Heart left ventricle (tissue), 16 donors: ENCODE results near the gene CFB. TPM values are rescaled to one million over a fixed set of nuclear protein-coding genes. Genes with fewer than 3 reads are reported as not detected.

Source experiments
- ATAC-seq, 4 donors: fragments of 200-7000 bp; cut with Tn5 transposase; one replicate each; pipeline ENCODE4 v1.9.1; 2020 to 2022; ENCODE audit warnings: moderate library complexity in 4 of 4, mild to moderate bottlenecking in 3 of 4, moderate number of reproducible peaks in 1 of 4
- DNase-seq, 5 donors: peaks; one replicate each; pipeline ENCODE4 v3.0.0-alpha.2; 2020
- H3K27ac ChIP-seq, 12 donors: fragments of 200-600 bp; sonication (generic) in 4 of 12; one replicate each; pipeline versions ENCODE4 v1.5.0 to v1.8.0; 2016 to 2022; ENCODE audit warnings: mild to moderate bottlenecking in 2 of 12
- H3K27me3 ChIP-seq, 9 donors: fragments of 200-600 bp; sonication (generic) in 2 of 9; one replicate each; pipeline versions ENCODE4 v1.5.1 to v1.8.0; 2016 to 2022; ENCODE audit warnings: mild to moderate bottlenecking in 3 of 9
- H3K36me3 ChIP-seq, 9 donors: fragments of 200-600 bp; sonication (generic) in 2 of 9; one replicate each; pipeline versions ENCODE4 v1.5.0 to v1.8.0; 2018 to 2022; ENCODE audit warnings: mild to moderate bottlenecking in 2 of 9
- H3K4me1 ChIP-seq, 12 donors: fragments of 200-600 bp; sonication (generic) in 4 of 12; one replicate each; pipeline versions ENCODE4 v1.5.0 to v1.8.0; 2016 to 2022; ENCODE audit warnings: mild to moderate bottlenecking in 3 of 12
- H3K4me3 ChIP-seq, 12 donors: fragments of 200-600 bp; sonication (generic) in 4 of 12; one replicate each; pipeline versions ENCODE4 v1.5.0 to v1.8.0; 2017 to 2022; ENCODE audit warnings: mild to moderate bottlenecking in 9 of 12, moderate library complexity in 4 of 12
- H3K9me3 ChIP-seq, 12 donors: fragments of 200-600 bp; sonication (generic) in 4 of 12; one replicate each; pipeline versions ENCODE4 v1.5.0 to v1.8.0; 2016 to 2022; ENCODE audit warnings: mild to moderate bottlenecking in 1 of 12
- POLR2A ChIP-seq, 2 donors: fragments of 450-650 bp; IDR thresholded peaks; one replicate each; pipeline ENCODE4 v1.6.1; 2017; ENCODE audit warnings: antibody characterized with exemption in 2 of 2, mild to moderate bottlenecking in 2 of 2, moderate library complexity in 2 of 2
- WGBS, 4 donors: extraction: QIAGEN DNeasy Blood & Tissue Kit in 2 of 4; methylation state at CpG; one replicate each; pipeline versions ENCODE4 v1.1.5 to v1.1.7; 2013 to 2018; 5-methylcytosine and 5-hydroxymethylcytosine counted together
- intact Hi-C, 10 donors: fragments of 100-400 bp; cut with DNase I; formaldehyde crosslinking; loops; one replicate each; pipeline versions ENCODE4 v1.11.1 to v1.14.2; 2022
- polyA plus RNA-seq, 2 donors: library from polyadenylated mRNA; stranded (reverse); fragments of 200-250 nt; gene quantifications; one replicate each; pipeline ENCODE4 v1.2.3, GENCODE V29; 2013
- total RNA-seq, 9 donors: library from RNA; depleted of rRNA in 2 of 9; stranded (reverse); fragments of >200 nt in 2 of 9; fragmentation: NEBNext Ultra II Directional in 3 of 9; extraction: Animal tissue kit (Norgen Biotek cat#: 25700) in 3 of 9; gene quantifications; one replicate each; pipeline versions ENCODE4 v1.1.0 to v1.2.4, GENCODE V29; 2016 to 2023
- TF ChIP-seq, protein P1 (sequence below), 12 donors: fragments of 200-600 bp; sonication (generic) in 4 of 12; IDR thresholded peaks; one replicate each; pipeline versions ENCODE4 v1.5.0 to v1.8.0; 2018 to 2022; ENCODE audit warnings: antibody characterized with exemption in 12 of 12, mild to moderate bottlenecking in 5 of 12
- donor health status: ischemic (EF 13 %, LVEDD 7.1; RV severe dilation, severe dysfunction).
- donor health status: healthy with polysubstance abuse.
- donor health status: DM: no; HTN: yes; CAD: no.
- donor health status: DM: no; HTN: no; CAD: no.
- donor health status: ischemic (EF 25% LVEDD 6.9; RV normal size, moderate dysfunction).
- donor health status: ischemic (EF 25% LVEDD 5.7; RV mildly dilated, moderate dysfunction).
- donor health status: healthy.
- donor health status: DM: yes; HTN: yes; CAD: no.
- donor health status: ischemic (EF 35%, LVEDD 5.7; RV mildly dilated, moderate dysfunction).
- donor health status: nonischemic (EF 11% LVEDD 7.7; RV severe dilation, severe dysfunction).
- donor health status: DM: yes; HTN: yes; CAD: no.
- donor health status: PGD.
- donor health status: ischemic (EF 29% LVEDD 5.4; RV normal size, mild dysfunction).
- donor health status: nonischemic (EF 23%, LVEDD 6.1; RV moderate dilation, normal function).

Gene CFB
- total and polyA plus RNA-seq, 11 donors = 3.0 to 151 (median 5.3) TPM

DNA sequence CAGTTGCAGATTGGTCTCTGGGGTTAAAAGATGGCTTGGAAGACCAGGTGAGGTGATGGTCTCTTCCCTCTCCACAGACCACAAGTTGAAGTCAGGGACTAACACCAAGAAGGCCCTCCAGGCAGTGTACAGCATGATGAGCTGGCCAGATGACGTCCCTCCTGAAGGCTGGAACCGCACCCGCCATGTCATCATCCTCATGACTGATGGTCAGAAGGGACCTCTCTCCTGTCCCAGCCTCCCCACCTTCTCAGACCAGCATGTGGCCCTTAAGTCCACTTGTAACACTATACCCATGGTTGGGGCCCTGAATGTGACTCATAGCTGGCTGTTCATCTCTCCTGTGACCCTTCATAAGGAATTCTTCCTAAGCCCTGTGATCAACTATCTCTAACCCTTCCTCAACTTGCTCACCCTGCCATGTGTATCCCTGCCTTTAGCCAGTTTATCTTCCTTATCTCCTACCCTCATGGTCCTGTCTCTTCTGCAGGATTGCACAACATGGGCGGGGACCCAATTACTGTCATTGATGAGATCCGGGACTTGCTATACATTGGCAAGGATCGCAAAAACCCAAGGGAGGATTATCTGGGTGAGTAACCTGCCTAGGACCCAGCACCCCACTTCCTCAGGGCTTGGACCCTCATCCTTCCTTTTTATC lies 3.0 kb downstream of the CFB start:
- intact Hi-C loops = loop anchor here in 1 of 10 donors (5.0 kb wide), 1 partner anchor 42 kb away; no protein-coding TSS in a partner anchor
- Histone ChIP-seq H3K27me3 (peaks cover 0 to 3% (median 0%) of the 10 kb centered on the region in 9 donors), H3K27ac (no peak overlapping the region), H3K4me1 (peaks cover 0 to 17% (median 0%) of the 10 kb centered on the region in 12 donors), H3K4me3 (no peak overlapping the region), H3K9me3 (no peaks in the 10 kb centered on the region), H3K36me3 (peaks cover 0 to 36% (median 26%) of the 10 kb centered on the region in 9 donors)
- TF ChIP-seq, protein P1, sequence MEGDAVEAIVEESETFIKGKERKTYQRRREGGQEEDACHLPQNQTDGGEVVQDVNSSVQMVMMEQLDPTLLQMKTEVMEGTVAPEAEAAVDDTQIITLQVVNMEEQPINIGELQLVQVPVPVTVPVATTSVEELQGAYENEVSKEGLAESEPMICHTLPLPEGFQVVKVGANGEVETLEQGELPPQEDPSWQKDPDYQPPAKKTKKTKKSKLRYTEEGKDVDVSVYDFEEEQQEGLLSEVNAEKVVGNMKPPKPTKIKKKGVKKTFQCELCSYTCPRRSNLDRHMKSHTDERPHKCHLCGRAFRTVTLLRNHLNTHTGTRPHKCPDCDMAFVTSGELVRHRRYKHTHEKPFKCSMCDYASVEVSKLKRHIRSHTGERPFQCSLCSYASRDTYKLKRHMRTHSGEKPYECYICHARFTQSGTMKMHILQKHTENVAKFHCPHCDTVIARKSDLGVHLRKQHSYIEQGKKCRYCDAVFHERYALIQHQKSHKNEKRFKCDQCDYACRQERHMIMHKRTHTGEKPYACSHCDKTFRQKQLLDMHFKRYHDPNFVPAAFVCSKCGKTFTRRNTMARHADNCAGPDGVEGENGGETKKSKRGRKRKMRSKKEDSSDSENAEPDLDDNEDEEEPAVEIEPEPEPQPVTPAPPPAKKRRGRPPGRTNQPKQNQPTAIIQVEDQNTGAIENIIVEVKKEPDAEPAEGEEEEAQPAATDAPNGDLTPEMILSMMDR (IDR thresholded peaks at IDR 0.05) = no peak
- no peak for TF ChIP-seq POLR2A (IDR thresholded peaks at IDR 0.05)
- no peak for DNase-seq
- 84 to 89% (median 86%) methylated on average over 4 to 6 of the region's 6 CpGs for WGBS, 4 donors
- no peak for ATAC-seq

- no peaks in the 10 kb centered on the region for H3K27me3 ChIP-seq
- H3K27ac ChIP-seq = no peak overlapping the region
- WGBS, 4 donors = 77 to 86% (median 81%) methylated on average over 7 of the region's 7 CpGs
- intact Hi-C loops = loop anchor here (5.0 to 10.0 kb wide), 7 partner anchors 43 to 405 kb away; partner anchors contain the start of genes LY6G5C (in 7 of the 10), ZBTB12 (in 5 of the 10), ATP6V1G2 (in 3 of the 10) and DDX39B (in 3 of the 10)
- ATAC-seq (no peak), DNase-seq (no peak)
- H3K36me3 ChIP-seq = peaks cover 0 to 47% (median 38%) of the 10 kb centered on the region in 9 donors
- no peak overlapping the region for H3K4me3 ChIP-seq
- TF ChIP-seq POLR2A (IDR thresholded peaks at IDR 0.05) = no peak
- TF ChIP-seq, protein P1 (IDR thresholded peaks at IDR 0.05) = no peak
- H3K9me3 ChIP-seq = no peaks in the 10 kb centered on the region
- peaks cover 0 to 15% (median 0%) of the 10 kb centered on the region in 12 donors for H3K4me1 ChIP-seq
Measured at GRCh38 chr6:31949926-31950548, 4.1 kb downstream of the CFB start.

DNA sequence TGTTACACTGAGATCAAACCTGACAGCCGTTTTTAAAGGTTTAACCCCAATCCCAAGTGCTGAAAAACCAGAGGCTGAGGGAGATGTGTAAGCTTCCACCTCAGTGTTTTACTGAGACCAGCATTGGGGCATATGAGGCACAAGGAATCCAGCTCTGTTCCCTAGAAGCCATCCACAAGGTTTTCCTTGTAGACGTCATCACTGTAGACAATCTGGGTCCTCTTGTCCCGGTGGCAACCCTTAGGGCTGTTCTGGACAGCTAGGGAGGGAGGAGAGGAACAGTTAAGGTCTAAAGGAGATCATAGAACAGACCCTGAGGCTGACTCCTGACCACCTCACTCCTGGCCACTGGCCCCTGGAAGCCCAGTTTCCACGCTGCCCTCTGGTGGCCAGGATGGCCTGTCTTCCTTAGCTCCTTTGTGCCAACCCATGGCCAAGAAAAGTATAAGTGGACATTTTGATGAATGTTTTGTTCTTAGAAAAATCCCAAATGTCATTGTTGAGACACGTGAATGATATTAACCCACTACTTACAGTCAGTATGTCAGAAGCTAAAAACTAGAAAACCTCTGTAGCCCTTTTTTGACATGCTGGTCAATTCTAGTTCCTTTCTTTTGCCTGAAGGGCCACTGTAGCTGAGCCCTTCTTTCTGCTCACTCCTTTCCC lies 6.4 kb downstream of the CFB start:
- Histone ChIP-seq H3K9me3 (no peaks in the 10 kb centered on the region), H3K4me1 (peaks cover 0 to 3% (median 0%) of the 10 kb centered on the region in 12 donors), H3K27me3 (no peaks in the 10 kb centered on the region), H3K36me3 (peaks cover 0 to 70% (median 60%) of the 10 kb centered on the region in 9 donors), H3K27ac (peak overlapping the region in 2 of 12 donors; percentile 19 to 21), H3K4me3 (no peak overlapping the region)
- intact Hi-C loops = loop anchor here (1.0 to 10.0 kb wide), 8 partner anchors 47 to 407 kb away; partner anchors contain the start of genes LY6G5C (in 9 of the 10), ZBTB12 (in 5 of the 10), ATP6V1G2 (in 3 of the 10) and DDX39B (in 3 of the 10)
- TF ChIP-seq, protein P1 (IDR thresholded peaks at IDR 0.05) = peak; percentile 55 to 79 (median 70)
- no peak for TF ChIP-seq POLR2A (IDR thresholded peaks at IDR 0.05)
- 50 to 67% (median 58%) methylated on average over 5 of the region's 5 CpGs for WGBS, 4 donors
- DNase-seq (peak in 4 of 5 donors; percentile 49 to 73 (median 61)), ATAC-seq (peak in 3 of 4 donors; percentile 40 to 68 (median 66))
